NCI-H748 (cell line): ENCODE measurements around the gene JARID2.
"Not testable (repeated sequence)": the region's sequence is repeated elsewhere in the genome, so short reads cannot be mapped to it uniquely, and the experiment has no call there.

Experiments used
- DNase-seq: peaks from one replicate; lab custom pipeline; 2025; ENCODE audit not compliant: unreplicated experiment; lab: John Stamatoyannopoulos, UW

Gene JARID2

DNA sequence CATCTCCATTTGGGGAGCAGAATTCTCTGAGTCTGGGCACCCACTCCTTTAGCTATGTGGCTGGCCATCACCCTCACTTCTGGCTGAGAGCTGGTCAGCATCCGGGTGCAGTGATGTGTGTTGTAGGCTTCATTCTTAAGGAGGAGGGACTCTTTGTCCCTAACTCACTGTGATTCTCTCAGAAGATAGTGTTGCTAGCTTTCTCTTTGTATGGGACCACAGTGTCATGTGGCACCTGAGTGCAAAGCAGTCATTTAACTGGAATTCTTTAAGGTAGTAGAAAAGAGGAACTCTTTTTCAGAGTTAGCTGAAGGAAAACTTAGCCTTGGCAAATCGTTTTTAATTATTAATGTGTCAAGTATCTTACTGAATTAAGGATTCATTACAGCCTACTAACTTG lies 165.9 kb downstream of the JARID2 start:
- no peak for DNase-seq

DNA sequence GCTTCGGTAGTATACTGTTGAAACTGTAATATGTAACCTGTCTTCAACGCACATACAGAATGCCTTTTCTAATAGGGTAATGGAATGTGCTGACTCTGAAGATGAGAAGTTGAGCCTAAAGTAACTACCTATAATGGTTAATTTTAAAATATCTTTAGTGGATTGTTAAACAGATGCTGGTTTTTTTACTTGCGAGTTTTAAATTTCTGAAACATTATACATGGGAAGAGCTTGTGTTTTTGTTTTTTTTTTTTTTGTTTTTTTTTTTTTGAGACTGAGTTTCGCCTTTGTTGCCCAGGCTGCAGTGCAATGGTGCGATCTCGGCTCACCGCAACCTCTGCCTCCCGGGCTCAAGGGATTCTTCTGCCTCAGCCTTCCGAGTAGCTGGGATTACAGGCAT lies 166.9 kb downstream of the JARID2 start:
- no peak for DNase-seq

DNA sequence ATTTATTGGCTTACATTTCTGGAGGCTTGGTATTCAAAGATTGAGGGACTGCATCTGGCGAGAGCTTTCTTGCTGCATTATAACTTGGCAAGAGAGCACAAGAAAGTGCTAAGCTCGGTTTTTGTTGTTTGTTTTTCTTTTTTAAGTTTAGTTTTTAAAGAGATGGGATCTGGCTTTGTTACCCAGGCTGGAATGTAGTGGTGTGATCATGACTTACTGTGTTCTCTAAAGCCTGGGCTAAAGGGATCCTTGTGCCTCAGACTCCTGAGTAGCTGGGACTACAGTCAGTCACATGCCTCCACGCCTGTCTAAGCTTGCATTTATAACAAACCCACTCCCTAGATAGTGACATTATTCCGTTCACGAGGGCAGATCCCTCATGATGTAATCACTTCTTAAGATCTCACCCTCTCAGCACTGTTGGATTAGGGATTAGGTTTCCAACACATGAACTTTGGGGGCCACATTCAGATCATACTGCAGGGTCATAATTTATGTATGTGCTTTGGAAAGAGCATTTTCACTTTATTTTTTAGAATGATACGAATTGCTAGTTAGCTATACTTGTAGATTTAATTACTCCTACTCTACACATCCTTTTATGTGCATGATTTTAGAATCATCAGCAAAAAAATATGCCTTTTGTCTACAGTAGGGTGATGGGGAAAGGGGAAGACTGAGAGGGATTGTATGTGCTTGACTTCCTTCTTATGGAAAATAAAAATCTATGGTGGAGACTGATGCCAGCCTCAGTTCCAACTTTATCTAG lies 167.8 kb downstream of the JARID2 start:
- no peak for DNase-seq

DNA sequence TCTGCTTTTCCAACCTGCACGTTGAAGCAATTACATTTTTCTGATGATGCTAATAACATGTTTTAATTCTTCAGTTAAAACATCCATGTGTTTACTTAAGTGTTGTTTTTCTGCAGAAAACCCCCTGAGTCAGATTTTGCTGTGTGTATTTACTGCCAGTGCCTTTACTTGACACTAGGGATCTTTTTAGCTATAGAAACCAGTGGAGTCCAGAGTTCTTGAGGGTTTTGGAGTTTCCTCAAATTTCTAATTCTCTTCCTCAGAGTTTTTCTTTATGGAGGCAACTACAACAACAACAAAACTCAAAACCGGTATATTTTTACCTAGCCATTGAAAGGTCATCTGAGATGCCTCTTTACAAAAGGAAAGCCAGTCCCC lies 168.4 kb downstream of the JARID2 start:
- DNase-seq: no peak

DNA sequence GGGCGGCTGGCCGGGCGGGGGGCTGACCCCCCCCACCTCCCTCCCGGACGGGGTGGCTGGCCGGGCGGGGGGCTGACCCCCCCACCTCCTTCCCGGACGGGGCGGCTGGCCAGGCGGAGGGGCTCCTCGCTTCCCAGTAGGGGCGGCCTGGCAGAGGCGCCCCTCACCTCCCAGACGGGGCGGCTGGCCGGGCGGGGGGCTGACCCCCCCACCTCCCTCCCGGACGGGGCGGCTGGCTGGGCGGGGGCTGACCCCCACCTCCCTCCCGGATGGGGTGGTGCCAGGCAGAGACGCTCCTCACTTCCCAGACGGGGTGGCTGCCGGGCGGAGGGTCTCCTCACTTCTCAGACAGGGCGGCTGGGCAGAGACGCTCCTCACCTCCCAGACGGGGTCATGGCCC lies 169.8 kb downstream of the JARID2 start:
- DNase-seq: not testable (repeated sequence)

DNA sequence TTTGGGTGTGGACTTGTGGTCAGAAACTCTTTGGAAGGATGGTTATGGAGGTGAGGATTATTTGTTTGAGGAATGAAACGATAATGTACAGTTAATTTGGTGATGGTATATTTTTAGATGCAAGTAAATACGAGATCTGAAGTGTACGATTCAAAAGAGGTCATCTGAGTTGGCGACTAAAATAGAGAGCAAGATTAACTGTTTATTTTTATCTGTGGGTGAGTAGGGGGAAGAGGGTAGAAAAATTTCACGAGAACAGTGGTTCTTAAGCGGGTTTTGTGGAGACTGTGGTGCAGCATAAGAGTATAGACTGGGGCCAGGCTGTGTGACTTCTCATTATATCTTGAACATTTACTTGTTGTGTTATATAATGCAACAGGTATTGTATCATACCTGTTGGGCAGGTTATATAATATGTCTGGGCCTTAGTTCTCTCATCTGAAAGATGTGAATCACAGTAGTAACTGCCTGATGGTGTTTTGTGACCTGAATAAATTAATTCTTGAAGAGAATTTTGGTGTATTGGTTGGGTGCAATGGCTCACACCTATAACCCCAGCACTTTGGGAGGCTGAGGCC lies 171.2 kb downstream of the JARID2 start:
- no peak for DNase-seq

DNA sequence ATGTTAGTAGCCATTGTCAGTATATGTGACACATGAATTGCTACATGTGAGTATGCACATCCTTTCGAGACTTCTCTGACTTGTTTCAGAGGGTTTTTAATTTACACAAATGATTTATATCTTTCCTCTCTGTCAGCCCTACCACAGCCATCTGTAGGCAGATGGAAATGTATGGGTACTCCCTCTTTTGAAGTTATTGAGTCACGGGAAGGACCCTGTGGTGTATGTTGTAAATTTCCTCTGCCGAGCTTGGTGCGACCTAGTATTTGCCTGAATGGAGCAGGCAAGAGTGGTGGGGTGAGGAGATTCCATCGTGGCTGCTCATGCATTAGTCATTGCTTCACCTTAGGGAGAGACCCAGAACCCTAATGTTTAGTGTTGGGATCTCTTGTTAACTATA lies 171.9 kb downstream of the JARID2 start:
- no peak for DNase-seq

DNA sequence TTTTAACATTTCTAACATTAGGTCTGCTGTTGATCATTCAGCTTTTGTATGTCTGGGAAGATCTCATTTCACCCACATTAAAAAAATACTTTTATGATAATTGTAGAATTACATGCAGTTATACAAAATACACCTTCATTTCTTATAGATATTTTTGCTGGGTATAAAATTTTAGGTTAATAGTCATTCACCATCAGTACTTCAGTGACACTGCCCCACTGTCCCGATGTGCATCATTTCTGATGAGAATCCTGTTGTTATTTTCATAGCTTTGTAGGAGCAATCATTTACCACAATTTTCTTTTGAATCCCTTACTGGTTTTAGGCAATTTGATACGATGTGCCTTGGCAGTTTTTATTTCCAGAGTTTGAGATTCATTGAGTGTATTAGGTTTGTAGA lies 173.6 kb downstream of the JARID2 start:
- no peak for DNase-seq

DNA sequence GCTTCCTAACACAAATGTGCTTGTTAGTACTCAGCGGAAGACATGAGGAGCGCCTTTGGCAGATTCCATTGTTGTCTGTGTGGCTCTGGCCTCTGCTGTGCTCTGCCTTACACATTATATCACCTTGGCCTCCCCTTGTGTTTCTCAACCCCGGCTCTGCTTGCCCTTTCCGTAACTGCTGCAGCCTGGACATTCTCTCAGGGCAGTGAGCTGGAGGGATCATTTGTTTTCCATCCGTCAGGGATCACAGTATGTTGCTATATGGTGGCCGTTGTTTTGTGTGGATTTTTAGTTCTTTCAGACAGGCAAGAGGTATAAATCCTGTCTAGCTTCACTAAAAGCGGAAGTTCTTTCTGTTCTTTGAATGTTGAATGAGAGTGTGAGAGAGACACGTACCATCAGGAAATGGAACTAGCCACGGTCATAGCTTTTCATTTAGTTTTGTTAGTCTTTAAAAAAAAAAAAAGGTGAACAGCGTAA lies 175.1 kb downstream of the JARID2 start:
- no peak for DNase-seq

DNA sequence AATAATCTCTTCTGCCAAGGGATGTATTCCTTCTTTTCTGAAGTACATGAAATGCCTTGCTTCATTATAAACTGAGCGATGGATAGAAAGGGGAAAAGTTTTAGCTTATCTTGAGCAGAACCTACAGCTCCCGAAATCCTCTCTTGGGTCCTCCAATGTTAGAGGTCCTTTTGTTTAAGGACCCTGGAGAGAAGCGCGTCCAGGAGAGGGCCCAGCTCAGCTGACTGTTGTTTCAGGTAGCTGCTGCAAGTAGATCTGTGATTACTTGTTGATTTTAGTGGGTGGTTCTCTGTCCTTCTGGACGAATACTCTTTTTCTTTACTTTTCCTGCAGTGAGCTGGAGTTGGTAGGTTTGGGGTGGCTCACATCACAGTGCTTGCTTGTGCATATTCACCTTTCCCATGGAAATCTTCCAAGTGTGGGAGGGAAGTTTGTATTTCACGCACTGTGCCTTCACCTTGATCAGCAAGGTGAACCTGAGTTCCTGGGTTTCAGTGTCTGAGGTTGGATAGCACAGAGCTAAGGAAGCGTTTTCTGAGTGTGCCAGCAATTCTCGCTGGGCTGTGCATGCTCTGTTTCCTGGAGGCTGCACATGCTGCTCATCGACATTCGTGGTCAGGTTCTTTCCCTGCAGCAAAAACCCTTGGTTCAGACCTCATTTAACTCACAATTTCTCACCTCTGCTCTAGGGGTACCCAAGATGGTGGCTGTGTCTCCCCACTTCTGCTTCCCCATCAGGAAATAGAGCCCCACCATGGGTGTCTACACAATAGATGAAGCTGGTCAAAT lies 176.3 kb downstream of the JARID2 start:
- no peak for DNase-seq

DNA sequence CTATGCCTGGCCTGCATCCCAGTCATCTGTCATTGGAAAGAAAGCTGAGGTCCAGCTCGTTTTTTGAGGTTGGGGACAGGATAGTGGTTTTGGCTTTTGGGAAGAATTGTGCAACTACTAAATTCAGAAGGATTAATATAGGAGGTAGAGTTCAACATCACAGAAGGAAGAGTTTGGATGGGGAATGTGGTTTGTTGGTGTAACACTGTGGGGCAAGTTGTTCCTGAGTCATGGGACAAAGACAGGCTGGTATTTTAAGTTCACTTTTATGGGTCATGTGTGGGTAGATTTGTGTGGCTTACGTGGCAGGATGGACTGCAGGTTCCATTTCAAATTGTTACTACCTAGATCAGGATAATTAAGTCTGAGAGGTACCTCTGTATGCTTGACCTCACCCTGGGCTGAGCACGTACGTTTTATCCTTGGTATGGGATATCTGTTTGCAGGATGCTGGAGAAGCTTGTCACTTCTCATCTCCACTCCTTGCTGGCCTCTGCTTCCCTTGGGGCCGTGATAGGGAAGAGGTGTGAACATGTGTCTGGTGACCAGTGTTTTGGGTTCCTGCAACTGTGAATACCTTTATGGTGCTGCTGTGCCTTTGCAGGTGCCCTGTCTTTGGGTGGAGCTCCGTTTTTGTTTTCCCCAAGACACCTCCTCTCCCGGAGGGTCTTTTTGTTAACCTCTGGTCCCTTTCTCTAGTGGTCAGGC lies 177.6 kb downstream of the JARID2 start:
- no peak for DNase-seq

DNA sequence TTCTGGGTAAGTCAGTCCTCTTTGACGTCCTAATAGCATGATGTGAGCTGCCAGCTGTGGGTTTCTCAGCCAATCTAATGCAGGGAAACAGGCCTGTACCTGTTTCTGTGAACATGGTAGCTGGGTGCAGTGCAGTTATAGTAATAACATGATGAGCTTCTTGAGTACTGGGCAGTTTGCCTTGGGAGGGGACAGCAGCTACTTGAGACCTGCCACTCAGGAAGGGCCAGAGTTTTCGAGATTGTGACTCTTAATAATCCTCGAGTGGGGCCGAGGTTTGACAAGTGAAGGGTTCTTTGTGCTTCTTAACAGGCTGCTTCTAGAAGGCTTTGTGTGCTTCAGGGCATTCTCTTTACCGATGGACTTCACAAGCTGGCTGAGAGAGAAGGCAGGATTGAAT lies 180.1 kb downstream of the JARID2 start:
- no peak for DNase-seq

DNA sequence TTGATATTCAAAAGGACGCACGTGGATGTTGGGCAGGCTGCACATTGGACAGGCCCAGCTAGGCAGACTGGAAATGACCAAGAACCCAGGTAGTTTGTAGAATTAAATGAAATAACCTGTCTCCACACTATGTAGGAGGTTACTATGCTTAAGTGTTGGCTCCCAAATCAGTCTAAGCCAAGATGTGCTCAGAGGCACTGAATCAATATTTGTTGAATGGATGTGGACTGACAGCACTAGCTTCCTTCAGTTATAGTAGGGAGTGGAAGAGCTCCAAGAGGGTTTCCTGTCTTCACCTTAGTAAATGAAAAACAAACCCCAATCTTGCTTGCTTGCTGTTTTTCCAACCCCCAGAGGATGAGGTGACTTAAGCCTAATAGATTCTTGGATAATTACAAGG lies 180.5 kb downstream of the JARID2 start:
- no peak for DNase-seq

DNA sequence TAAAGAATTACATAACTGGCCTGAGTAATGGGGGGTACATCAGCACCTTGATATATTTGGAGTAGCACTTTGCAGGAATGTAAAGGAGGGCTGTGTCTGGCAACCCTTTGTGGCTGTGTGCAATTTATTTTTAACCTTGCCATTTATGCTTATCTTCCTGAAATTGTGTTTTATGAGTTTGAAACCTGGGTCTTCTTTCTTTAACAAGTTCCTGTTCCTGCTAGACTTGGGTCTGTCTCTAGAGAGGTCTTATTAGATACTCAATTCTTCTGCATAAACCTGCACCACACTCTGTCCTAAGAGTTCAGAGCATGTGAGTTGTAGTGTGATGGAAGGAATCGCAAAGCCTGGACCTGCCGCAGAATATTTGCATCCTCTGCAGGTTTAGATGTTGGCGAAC lies 181.0 kb downstream of the JARID2 start:
- DNase-seq: no peak

DNA sequence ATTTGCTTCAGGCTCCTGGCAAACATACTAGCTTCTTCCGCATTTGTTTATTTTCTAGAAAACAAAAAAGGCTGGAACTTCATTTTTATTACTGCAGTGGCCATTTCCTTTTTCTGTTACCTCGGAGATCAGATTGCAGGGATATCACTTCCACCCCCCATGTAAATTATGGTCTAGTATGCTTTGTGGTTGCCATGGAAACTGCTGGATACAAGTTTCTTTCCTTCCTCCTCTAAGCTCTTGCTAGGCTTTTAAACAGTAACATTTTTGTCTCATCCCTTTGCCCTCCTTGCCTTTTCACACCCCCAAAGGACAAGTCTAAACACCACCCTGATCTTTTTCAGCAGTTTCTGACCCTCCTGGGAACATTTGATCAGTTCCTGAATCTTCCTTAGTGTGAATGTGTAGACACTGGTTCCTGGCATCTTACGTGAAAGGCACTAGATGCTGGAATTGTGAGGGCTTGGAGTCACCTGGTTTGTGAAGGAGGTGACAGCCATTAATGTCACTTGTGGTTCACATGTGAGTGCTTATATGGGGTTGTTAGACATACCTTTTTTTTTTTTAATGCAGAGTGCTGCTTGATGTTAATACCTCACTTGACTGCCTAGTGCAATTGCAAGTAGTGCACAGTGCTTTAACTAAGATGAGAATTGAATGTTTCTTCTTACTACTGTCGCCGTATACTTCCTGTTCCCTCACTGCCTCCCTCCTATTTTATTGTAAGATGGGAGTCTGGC lies 181.6 kb downstream of the JARID2 start:
- peak; percentile 51 for DNase-seq

DNA sequence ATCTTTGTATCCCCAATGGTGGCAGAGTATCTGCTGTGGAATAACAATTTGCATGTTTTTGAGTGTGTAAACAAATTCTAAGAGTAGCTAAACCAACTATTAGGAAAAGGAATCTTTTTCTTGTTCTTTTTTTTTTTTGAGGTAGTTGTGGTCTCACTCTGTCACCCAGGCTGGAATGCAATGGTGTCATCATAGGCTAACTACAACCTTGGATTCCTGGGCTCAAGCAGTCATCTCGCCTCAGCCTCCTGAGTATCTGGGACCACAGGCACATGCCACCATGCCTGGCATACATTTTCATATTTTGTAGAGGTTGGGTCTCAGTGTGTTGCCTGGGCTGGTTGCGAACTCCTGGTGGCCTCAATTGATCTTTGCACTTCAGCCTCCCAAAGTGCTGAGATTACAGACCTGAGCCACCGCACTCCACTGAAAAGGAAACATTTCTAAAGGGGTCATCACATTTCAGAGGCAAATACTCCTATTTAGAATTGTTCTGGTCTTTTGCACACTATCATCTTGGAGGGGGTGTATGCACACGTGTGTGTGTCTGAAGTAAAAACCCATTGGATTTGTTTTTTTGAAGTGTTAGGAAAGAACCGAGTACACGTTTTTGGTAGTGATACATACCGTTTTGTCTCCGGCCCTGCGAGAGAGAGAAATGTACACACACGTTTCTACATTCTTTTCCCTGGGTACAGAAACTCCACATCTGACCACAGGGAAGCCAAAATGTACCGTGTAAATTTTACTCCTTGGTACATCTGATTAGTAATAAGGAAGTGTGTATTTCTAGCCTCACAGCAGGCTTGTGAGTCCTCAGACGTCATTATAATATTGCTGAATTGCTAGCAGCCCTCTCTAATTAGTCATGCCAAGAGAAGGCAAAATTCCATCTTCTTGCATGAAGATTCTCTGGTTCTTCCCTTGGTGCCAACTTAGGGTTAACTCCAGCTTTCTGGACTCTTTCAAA lies 183.6 kb downstream of the JARID2 start:
- DNase-seq: no peak

DNA sequence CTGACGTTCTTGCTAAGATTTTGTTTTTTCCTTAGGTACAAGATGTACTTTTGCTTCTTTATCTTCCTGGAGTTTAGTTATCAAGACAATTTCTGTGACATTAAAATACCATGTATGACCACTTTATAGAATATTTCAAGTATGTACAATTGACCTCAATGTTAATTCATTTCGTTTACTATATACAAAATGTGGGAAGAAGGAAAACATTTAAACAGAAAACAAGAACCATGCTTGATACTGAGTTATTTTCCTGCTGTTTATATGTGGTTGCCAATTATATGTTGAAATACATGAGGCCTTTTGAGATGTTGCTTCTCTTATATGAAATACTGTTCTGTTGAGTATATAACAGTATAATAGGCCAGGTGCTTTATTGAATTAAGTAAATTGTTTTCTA lies 184.3 kb downstream of the JARID2 start:
- no peak for DNase-seq

DNA sequence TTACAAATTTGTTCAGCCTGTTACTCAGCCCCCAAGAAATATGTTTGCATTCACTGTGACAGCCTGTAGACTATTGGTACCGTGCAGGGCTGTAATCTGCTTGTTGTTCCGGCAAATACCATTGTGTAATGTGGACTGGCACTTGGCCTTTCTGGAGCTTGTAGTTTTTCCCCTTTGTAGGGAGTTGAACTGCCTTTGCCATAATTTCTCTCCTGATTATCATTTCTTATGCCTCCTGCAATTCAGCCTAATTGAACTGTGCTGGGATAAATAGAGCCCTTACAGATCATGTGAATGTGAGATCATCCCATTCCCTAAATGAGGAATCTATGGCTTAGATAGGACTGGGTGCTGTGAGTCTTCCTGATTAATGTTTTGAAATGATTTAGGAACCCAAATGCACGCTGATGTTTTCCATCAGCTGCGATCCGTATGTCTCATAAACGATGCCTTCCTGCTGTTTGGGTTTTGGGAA lies 185.1 kb downstream of the JARID2 start:
- no peak for DNase-seq

DNA sequence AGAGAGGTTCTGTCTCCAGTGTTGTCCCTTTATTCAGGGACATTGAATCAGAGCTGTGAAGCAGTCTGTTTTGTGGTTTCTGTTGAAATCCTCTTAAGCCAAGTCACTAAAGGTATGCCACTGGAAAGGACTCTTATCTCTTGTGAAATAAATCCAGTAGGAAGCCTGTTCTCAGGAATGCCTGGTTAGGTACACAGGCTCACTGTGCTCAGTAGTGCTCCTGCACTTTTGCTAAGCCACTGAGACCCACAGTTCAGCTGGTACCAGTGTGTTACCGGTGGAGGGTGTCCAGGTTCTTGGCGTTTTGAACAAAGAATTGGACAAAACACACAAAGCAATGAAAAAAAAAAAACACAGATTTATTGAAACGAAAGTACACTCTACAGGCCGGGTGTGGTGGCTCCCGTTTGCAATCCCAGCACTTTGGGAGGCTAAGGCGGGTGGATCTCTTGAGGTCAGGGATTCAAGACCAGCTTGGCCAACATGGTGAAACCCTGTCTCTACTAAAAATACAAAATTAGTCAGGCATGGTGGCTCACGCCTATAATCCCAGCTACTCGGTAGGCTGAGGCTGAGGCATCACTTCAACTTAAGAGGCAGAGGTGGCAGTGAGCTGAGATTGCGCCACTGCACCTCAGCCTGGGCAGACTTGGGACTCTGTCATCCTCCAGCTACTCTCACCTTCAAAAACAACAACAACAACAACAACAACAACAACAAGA lies 186.1 kb downstream of the JARID2 start:
- DNase-seq: no peak
